Jurkat, Clone E6-1 (cell line): ENCODE measurements around the gene PCDHGB3.
"Not testable (repeated sequence)": the region's sequence is repeated elsewhere in the genome, so short reads cannot be mapped to it uniquely, and the experiment has no call there.

Experiments
- DNase-seq: peaks from one replicate; pipeline ENCODE4 v3.0.0-alpha.2; 2011; ENCODE audit warnings: low read depth, low spot score
- H3K4me3 ChIP-seq: 2 replicates; pipeline ENCODE4 v1.5.1; 2011; ENCODE audit warnings: mild to moderate bottlenecking, low read length, control low read depth, moderate library complexity

PCDHGB3 gene

GRCh38 chr5:141412854-141413539 is 43.0 kb downstream of the PCDHGB3 start, which contains the start of gene PCDHGA10:
Gene PCDHGA10, plus strand, starts transcription at chr5:141412987. Its CDS starts 189 bp downstream, at chr5:141413176.
- peak within 1 kb of the TSS; percentile 66 for H3K4me3 ChIP-seq
- peak; percentile 70 for DNase-seq

- DNase-seq, result no peak
- peak overlapping the region; percentile 66 for H3K4me3 ChIP-seq
Observed at GRCh38 chr5:141413540-141414069, 43.6 kb downstream of the PCDHGB3 start.

- DNase-seq, H3K4me3 ChIP-seq: not testable (repeated sequence)
Observed at GRCh38 chr5:141414548-141415274, 44.7 kb downstream of the PCDHGB3 start.

GRCh38 chr5:141415275-141415618 is 45.2 kb downstream of the PCDHGB3 start:
- not testable (repeated sequence) for DNase-seq, H3K4me3 ChIP-seq

GRCh38 chr5:141417494-141418172 is 47.6 kb downstream of the PCDHGB3 start, which contains the start of gene PCDHGB7:
Gene PCDHGB7, plus strand, starts transcription at chr5:141417677. Its CDS starts 183 bp downstream, at chr5:141417860.
- peak; percentile 26 for DNase-seq
- not testable (repeated sequence) for H3K4me3 ChIP-seq

- no peak for DNase-seq
Observed at GRCh38 chr5:141419074-141419880, 49.2 kb downstream of the PCDHGB3 start.

GRCh38 chr5:141420855-141421488 is 50.9 kb downstream of the PCDHGB3 start, which contains the start of gene PCDHGA11:
Gene PCDHGA11, plus strand, starts transcription at chr5:141421051. Its CDS starts 177 bp downstream, at chr5:141421228.
- DNase-seq, result peak; percentile 24
- H3K4me3 ChIP-seq, result no peak within 1 kb of the TSS

More at GRCh38 chr5:141419074-141419880, 49.2 kb downstream of the PCDHGB3 start:
- H3K4me3 ChIP-seq, result no peak overlapping the region

GRCh38 chr5:141421489-141421855 is 51.4 kb downstream of the PCDHGB3 start:
- no peak overlapping the region for H3K4me3 ChIP-seq
- DNase-seq, result no peak
